MCF 10A (cell line): ENCODE measurements around the gene CTBP2. TPM values are rescaled to one million over a fixed set of nuclear protein-coding genes. Genes with fewer than 3 reads are reported as not detected.

Experiments used
- BruUV-seq: library from RNA; stranded (reverse); fragments of 400-500 nt; replicated peaks from 2 replicates; lab custom pipeline; 2021; lab: Mats Ljungman, UMichigan
- CTCF ChIA-PET: fragments of 300-600 bp; sonication (Branson Sonifier 250); formaldehyde crosslinking; extraction: SDS; loops from one replicate; lab custom pipeline; 2021; ENCODE audit warnings: antibody characterized with exemption, inconsistent platforms; lab: Yijun Ruan, JAX
- POLR2A ChIA-PET: fragments of 300-600, 350-650 bp; sonication (Branson Sonifier 250); formaldehyde crosslinking; extraction: SDS; loops from one replicate; lab custom pipeline; 2020; ENCODE audit warnings: antibody characterized with exemption, inconsistent platforms; lab: Yijun Ruan, JAX
- DNase-seq: peaks from one replicate; pipeline ENCODE4 v3.0.0-alpha.2; 2018; ENCODE audit not compliant: unreplicated experiment
- H3K27ac Mint-ChIP-seq: one replicate; pipeline ENCODE4 v1.8.0; 2022; ENCODE audit warnings: mild to moderate bottlenecking, low read depth, mixed read lengths; ENCODE audit not compliant: unreplicated experiment
- H3K27me3 Mint-ChIP-seq: one replicate; pipeline ENCODE4 v1.8.0; 2022; ENCODE audit warnings: mixed read lengths; ENCODE audit not compliant: insufficient read depth, unreplicated experiment
- H3K36me3 Mint-ChIP-seq: one replicate; pipeline ENCODE4 v1.8.0; 2022; ENCODE audit warnings: mild to moderate bottlenecking, moderate library complexity, mixed read lengths; ENCODE audit not compliant: insufficient read depth, unreplicated experiment
- H3K4me1 Mint-ChIP-seq: one replicate; pipeline ENCODE4 v1.8.0; 2022; ENCODE audit warnings: mixed read lengths; ENCODE audit not compliant: insufficient read depth, unreplicated experiment
- H3K4me3 Mint-ChIP-seq: one replicate; pipeline ENCODE4 v1.8.0; 2022; ENCODE audit warnings: mild to moderate bottlenecking, moderate library complexity, mixed read lengths; ENCODE audit not compliant: unreplicated experiment
- H3K9me3 Mint-ChIP-seq: one replicate; pipeline ENCODE4 v1.8.0; 2022; ENCODE audit warnings: mixed read lengths; ENCODE audit not compliant: unreplicated experiment
- intact Hi-C: fragments of 100-400 bp; cut with micrococcal nuclease; formaldehyde crosslinking; loops from 2 replicates; pipeline ENCODE4 v1.14.1; 2022
- total RNA-seq: library from RNA; stranded (reverse); gene quantifications from 2 replicates; pipeline ENCODE4 v1.2.3, GENCODE V29; 2022
- TF ChIP-seq, protein P1 (sequence below): fragments of 200-600 bp; IDR thresholded peaks from one replicate; pipeline ENCODE4 v1.8.0; 2022; ENCODE audit warnings: antibody characterized with exemption, mild to moderate bottlenecking; ENCODE audit not compliant: unreplicated experiment

The CTBP2 gene
- total RNA-seq, 1 experiment from 2014 or later: 152 TPM

DNA sequence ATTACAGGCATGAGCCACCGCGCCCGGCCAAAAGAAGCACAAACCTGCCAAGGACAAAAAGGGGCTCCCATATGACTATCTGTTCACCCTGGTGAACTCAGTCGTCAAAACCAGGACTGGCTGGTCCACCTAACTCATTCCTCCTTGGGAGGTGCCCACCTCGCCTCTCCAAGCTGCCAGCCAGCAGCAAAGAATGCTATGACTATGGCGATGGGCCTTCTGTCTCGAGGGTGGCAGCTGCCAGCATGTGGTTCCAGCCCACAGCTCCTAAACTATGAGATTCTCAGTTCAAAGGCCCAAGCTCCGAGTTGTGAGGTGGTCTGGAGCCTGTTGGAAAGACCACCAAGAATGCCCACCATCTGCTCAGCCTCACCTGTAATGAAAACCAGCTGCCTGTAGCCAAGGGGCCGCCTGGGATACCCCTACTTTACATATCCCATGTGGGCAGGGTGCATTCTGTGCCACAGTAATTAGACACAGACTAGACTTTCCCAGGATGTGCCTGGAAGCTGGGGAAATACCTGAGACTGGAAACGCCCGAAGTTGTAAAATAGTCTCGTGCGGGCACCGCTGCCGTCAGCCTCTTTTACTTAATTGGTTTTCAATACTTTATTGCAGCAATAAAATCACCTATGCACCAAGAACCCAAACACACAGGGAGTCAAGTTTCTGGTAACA lies 147.4 kb downstream of the CTBP2 start:
- ChIA-PET POLR2A (no interaction called here), CTCF (no interaction called here)
- Mint-ChIP-seq H3K4me3 (no peak overlapping the region), H3K4me1 (peaks cover 6% of the 10 kb centered on the region), H3K36me3 (peaks cover 56% of the 10 kb centered on the region), H3K27ac (no peak overlapping the region), H3K27me3 (no peaks in the 10 kb centered on the region), H3K9me3 (no peaks in the 10 kb centered on the region)
- intact Hi-C loops: no loop called here
- BruUV-seq: no TSS peak
- TF ChIP-seq, protein P1, sequence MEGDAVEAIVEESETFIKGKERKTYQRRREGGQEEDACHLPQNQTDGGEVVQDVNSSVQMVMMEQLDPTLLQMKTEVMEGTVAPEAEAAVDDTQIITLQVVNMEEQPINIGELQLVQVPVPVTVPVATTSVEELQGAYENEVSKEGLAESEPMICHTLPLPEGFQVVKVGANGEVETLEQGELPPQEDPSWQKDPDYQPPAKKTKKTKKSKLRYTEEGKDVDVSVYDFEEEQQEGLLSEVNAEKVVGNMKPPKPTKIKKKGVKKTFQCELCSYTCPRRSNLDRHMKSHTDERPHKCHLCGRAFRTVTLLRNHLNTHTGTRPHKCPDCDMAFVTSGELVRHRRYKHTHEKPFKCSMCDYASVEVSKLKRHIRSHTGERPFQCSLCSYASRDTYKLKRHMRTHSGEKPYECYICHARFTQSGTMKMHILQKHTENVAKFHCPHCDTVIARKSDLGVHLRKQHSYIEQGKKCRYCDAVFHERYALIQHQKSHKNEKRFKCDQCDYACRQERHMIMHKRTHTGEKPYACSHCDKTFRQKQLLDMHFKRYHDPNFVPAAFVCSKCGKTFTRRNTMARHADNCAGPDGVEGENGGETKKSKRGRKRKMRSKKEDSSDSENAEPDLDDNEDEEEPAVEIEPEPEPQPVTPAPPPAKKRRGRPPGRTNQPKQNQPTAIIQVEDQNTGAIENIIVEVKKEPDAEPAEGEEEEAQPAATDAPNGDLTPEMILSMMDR: no peak
- no peak for DNase-seq

DNA sequence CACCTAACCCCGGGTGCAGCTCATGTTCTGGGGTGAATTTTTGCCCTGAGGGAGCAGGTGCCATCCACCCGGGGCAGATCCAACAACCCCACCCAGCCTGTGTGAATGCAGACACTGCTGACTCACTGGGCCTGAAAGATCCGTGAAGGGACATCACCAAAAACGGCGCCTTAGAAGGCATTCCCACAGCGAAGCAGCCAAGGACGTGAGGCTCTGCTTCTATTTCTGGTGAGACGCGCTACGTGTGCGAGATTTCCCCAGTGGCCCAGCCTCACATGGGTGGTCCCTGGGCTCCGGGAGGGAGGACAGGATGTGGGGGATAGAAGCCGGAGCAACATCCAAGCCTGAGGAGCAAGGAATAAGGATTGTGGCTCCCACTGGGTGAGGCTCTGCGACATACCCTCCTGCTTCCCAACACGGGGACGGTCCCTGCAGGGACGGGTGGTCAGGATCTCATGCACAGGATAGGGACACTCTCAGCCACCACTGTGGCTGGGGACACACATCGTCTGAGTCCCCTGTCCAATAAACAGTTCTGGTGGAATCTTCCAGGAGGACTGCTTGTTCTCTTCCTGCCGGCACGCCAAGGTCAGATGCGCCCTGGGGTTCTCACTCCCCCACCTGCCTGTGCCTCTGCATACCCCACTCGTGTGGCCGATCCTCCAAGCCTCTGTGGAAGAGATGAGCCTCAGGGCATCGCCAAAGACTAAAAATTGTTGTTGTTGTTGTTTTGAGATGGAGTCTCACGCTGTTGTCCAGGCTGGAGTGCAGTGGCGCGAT lies 148.2 kb downstream of the CTBP2 start:
- H3K36me3 Mint-ChIP-seq: peaks cover 56% of the 10 kb centered on the region
- ChIA-PET POLR2A (no interaction called here), CTCF (interaction anchor here (0.6 to 1.0 kb wide), 3 partner anchors 16 to 90 kb away, joined by 3 to 6 read pairs (median 5); no protein-coding TSS in a partner anchor)

DNA sequence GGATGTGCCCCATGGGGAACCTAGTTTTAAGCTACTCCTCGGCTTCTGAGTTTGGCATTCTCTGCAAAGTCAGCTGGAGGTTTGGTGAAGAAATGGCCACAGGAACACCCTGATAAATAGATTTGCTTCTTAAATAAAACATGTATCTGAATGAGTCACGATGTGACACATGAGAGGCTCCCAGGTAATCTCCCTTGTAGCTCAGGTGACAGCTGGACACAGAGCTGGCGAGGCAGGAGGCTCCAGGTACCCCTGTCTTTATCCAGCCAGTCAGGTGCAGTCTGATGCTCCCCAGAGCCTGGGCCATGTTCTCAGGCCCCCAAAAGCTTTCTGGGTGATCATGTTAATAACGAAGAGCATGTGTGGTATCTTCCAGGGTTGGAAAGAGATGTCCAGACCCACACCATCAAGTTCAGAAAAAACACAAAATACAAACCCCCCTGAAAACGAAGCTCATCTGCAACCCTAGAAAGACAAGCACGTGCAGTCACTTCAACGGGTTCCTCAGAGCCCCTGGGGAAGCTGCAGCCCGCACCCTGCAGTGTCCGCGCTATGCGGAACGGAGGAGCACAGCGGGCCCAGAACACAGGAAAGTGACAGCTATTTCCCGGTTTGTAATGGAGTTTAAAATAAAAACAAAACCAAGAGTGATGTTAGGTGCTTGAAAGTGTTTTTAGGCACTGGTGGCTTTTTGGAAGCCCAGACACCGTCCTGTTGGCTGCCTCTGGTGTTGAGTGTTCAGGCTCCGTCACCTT lies 149.0 kb downstream of the CTBP2 start:
- BruUV-seq: no TSS peak
- CTCF ChIA-PET: interaction anchor here (0.6 to 1.7 kb wide), 7 partner anchors 13 to 332 kb away, joined by 3 to 6 read pairs (median 3); no protein-coding TSS in a partner anchor
- no peak for DNase-seq
- H3K36me3 Mint-ChIP-seq: peaks cover 48% of the 10 kb centered on the region
- no peak overlapping the region for H3K4me3 Mint-ChIP-seq
- no peak overlapping the region for H3K27ac Mint-ChIP-seq
- H3K27me3 Mint-ChIP-seq: no peaks in the 10 kb centered on the region
- TF ChIP-seq, protein P1: no peak
- H3K9me3 Mint-ChIP-seq: no peaks in the 10 kb centered on the region
- peaks cover 6% of the 10 kb centered on the region for H3K4me1 Mint-ChIP-seq
- intact Hi-C loops: no loop called here
- POLR2A ChIA-PET: interaction anchor here (1.2 kb wide), 1 partner anchor 396 kb away, joined by 3 read pairs; no protein-coding TSS in a partner anchor

More for the DNA sequence above, 148.2 kb downstream of the CTBP2 start:
- Mint-ChIP-seq H3K27ac (no peak overlapping the region), H3K4me1 (peaks cover 6% of the 10 kb centered on the region), H3K4me3 (no peak overlapping the region), H3K27me3 (no peaks in the 10 kb centered on the region), H3K9me3 (no peaks in the 10 kb centered on the region)
- TF ChIP-seq, protein P1: no peak
- intact Hi-C loops: no loop called here
- BruUV-seq: no TSS peak
- no peak for DNase-seq
